A549 (cell line): ENCODE data around the gene GTPBP1. TPM values are rescaled to one million over a fixed set of nuclear protein-coding genes. Genes with fewer than 3 reads are reported as not detected.

ENCODE experiments used
- ATAC-seq, 2 experiments: fragments of 200-7000 bp in 1 of 2; fragments of >200 bp in 1 of 2; cut with Nextera tagmentation in 1 of 2; cut with Tn5 transposase in 1 of 2; 3 replicates each; pipeline versions ENCODE4 v1.8.0 to v1.9.1; 2018 to 2020; ENCODE audit warnings: mild to moderate bottlenecking in 1 of 2, moderate library complexity in 1 of 2
- CTCF ChIA-PET: fragments of 300-600 bp; sonication (Branson Sonifier 250); formaldehyde crosslinking; extraction: SDS; loops from one replicate; lab custom pipeline; 2021; ENCODE audit warnings: antibody characterized with exemption, inconsistent platforms; lab: Yijun Ruan, JAX
- POLR2A ChIA-PET: fragments of 350-600 bp; formaldehyde crosslinking; extraction: SDS; loops from one replicate; lab custom pipeline; 2021; ENCODE audit warnings: antibody characterized with exemption, inconsistent platforms; lab: Yijun Ruan, JAX
- DNase-seq, 2 experiments: peaks; one replicate each; pipeline versions ENCODE4 v3.0.0 to v3.0.0-alpha.2; 2011 to 2016; ENCODE audit warnings: low read depth in 1 of 2, low spot score in 1 of 2
- FAIRE-seq: peaks from 2 replicates; lab custom pipeline; 2011; peaks lifted over from hg19 to GRCh38; lab: Jason Lieb, UNC
- H3K27ac ChIP-seq, 2 experiments: fragments of >200 bp; sonication (Bioruptor Twin); formaldehyde crosslinking; 3 replicates each; pipeline ENCODE4 v1.5.1; 2016 to 2017
- H3K4me1 ChIP-seq: fragments of >200 bp; sonication (Bioruptor Twin); formaldehyde crosslinking; 3 replicates; pipeline ENCODE4 v1.6.1; 2016
- H3K4me2 ChIP-seq: fragments of >200 bp; sonication (Bioruptor Twin); formaldehyde crosslinking; 3 replicates; pipeline ENCODE4 v1.6.1; 2016
- H3K4me3 ChIP-seq: fragments of >200 bp; sonication (Bioruptor Twin); formaldehyde crosslinking; 3 replicates; pipeline ENCODE4 v1.5.1; 2016
- H3K9me3 ChIP-seq: fragments of >200 bp; sonication (Bioruptor Twin); formaldehyde crosslinking; 3 replicates; pipeline ENCODE4 v1.6.1; 2016
- CBX8 ChIP-seq: fragments of 200-600 bp; sonication (generic); IDR thresholded peaks from 2 replicates; pipeline ENCODE4 v1.6.1; 2016
- CHD2 ChIP-seq: fragments of 150-350 bp; IDR thresholded peaks from 2 replicates; pipeline ENCODE4 v1.6.1; 2014; ENCODE audit warnings: low read length; ENCODE audit not compliant: partially characterized antibody
- EHMT2 ChIP-seq: fragments of 200-600 bp; sonication (generic); IDR thresholded peaks from 2 replicates; pipeline ENCODE4 v1.6.1; 2016; ENCODE audit warnings: antibody characterized with exemption, low read depth, mild to moderate bottlenecking, moderate library complexity
- ESRRA ChIP-seq: fragments of 150-350 bp; IDR thresholded peaks from 2 replicates; pipeline ENCODE4 v1.6.1; 2014; ENCODE audit warnings: mild to moderate bottlenecking, low read length, borderline replicate concordance
- FOSL2 ChIP-seq, 2 experiments: fragments of 450-650 bp in 1 of 2; fragments of >200 bp in 1 of 2; sonication (Bioruptor Twin) in 1 of 2; formaldehyde crosslinking; IDR thresholded peaks; 2 replicates each; pipeline versions ENCODE4 v1.5.0 to v1.6.1; 2016 to 2020; ENCODE audit warnings: mild to moderate bottlenecking in 1 of 2, moderate library complexity in 1 of 2
- HOXB13 ChIP-seq: fragments of 250-450 bp; sonication (Bioruptor Pico); IDR thresholded peaks from 2 replicates; pipeline ENCODE4 v1.5.0; 2020; ENCODE audit warnings: low read depth, mild to moderate bottlenecking, moderate library complexity
- JUNB ChIP-seq: fragments of >200 bp; sonication (Bioruptor Twin); formaldehyde crosslinking; IDR thresholded peaks from 2 replicates; pipeline ENCODE4 v1.6.1; 2016
- KDM1A ChIP-seq: fragments of 200-600 bp; sonication (generic); IDR thresholded peaks from 2 replicates; pipeline ENCODE4 v1.6.1; 2016; ENCODE audit warnings: low read depth, mild to moderate bottlenecking
- KDM5A ChIP-seq: fragments of 200-600 bp; sonication (generic); IDR thresholded peaks from 2 replicates; pipeline ENCODE4 v1.6.1; 2016; ENCODE audit warnings: antibody characterized with exemption, mild to moderate bottlenecking
- NR3C1 ChIP-seq: fragments of >200 bp; sonication (Bioruptor Twin); formaldehyde crosslinking; IDR thresholded peaks from 3 replicates; pipeline ENCODE4 v1.6.1; 2017
- PHF8 ChIP-seq: fragments of 200-600 bp; sonication (generic); IDR thresholded peaks from 2 replicates; pipeline ENCODE4 v1.6.1; 2016; ENCODE audit warnings: low read depth, mild to moderate bottlenecking, antibody characterized with exemption, moderate library complexity, borderline replicate concordance
- POLR2AphosphoS2 ChIP-seq: conservative IDR thresholded peaks from 2 replicates; pipeline ENCODE4 v1.6.1; 2012; ENCODE audit warnings: low read length, improper control_type of control experiment, inconsistent platforms
- TFCP2L1 ChIP-seq: fragments of 250-450 bp; sonication (Bioruptor Pico); IDR thresholded peaks from 2 replicates; pipeline ENCODE4 v1.5.0; 2021; ENCODE audit warnings: mild to moderate bottlenecking
- TP53 ChIP-seq: fragments of 250-450 bp; sonication (Bioruptor Pico); IDR thresholded peaks from 2 replicates; pipeline ENCODE4 v1.5.0; 2021; ENCODE audit warnings: mild to moderate bottlenecking, moderate library complexity
- ZNF302 ChIP-seq: fragments of 250-450 bp; sonication (Bioruptor Pico); IDR thresholded peaks from 2 replicates; pipeline ENCODE4 v1.9.0; 2021; ENCODE audit warnings: inconsistent platforms, mild to moderate bottlenecking, moderate library complexity
- ZSCAN20 ChIP-seq: fragments of 250-450 bp; sonication (Bioruptor Pico); IDR thresholded peaks from 2 replicates; pipeline ENCODE4 v1.8.0; 2022; ENCODE audit warnings: mild to moderate bottlenecking, moderate library complexity
- WGBS: methylation state at CpG from one replicate; pipeline ENCODE4 v1.1.6; 2017; ENCODE audit errors: missing lambda C conversion rate; 5-methylcytosine and 5-hydroxymethylcytosine counted together
- polyA plus RNA-seq, 4 experiments: library from polyadenylated mRNA; depleted of rRNA in 3 of 4; stranded (reverse); fragments of >200 nt; fragmentation: RNase III in 1 of 4; extraction: RNeasy Plus Mini Kit Qiagen cat#74134 plus additional on column Dnase treatment in 1 of 4; gene quantifications; 2 replicates in 3 of 4; 3 replicates in 1 of 4; pipeline ENCODE4 v1.2.3, GENCODE V29; 2011 to 2017
- TF ChIP-seq, protein P1 (sequence below): IDR thresholded peaks from 2 replicates; pipeline ENCODE4 v1.6.1; 2012; ENCODE audit warnings: low read depth, borderline replicate concordance
- TF ChIP-seq, protein P2 (sequence below): fragments of >200 bp; sonication (Bioruptor Twin); formaldehyde crosslinking; IDR thresholded peaks from 3 replicates; pipeline ENCODE4 v1.6.1; 2016
- TF ChIP-seq, protein P3 (sequence below): IDR thresholded peaks from 2 replicates; pipeline ENCODE4 v1.6.1; 2012
- TF ChIP-seq, protein P4 (sequence below): fragments of 200-600 bp; sonication (generic); IDR thresholded peaks from 2 replicates; pipeline ENCODE4 v1.6.1; 2016; ENCODE audit warnings: antibody characterized with exemption, mild to moderate bottlenecking, moderate library complexity
- TF ChIP-seq, protein P5 (sequence below): fragments of >200 bp; sonication (Bioruptor Twin); formaldehyde crosslinking; IDR thresholded peaks from 3 replicates; pipeline ENCODE4 v1.5.1; 2016
- TF ChIP-seq, protein P6 (sequence below): fragments of 250-450 bp; sonication (Bioruptor Pico); IDR thresholded peaks from 2 replicates; pipeline ENCODE4 v1.5.0; 2021; ENCODE audit warnings: mild to moderate bottlenecking, moderate library complexity, borderline replicate concordance
- TF ChIP-seq, protein P7 (sequence below): fragments of >200 bp; sonication (Bioruptor Twin); formaldehyde crosslinking; IDR thresholded peaks from 2 replicates; pipeline ENCODE4 v1.6.1; 2016
- TF ChIP-seq, protein P8 (sequence below): fragments of 150-350 bp; IDR thresholded peaks from 2 replicates; pipeline ENCODE4 v1.6.1; 2014; ENCODE audit warnings: low read depth, mild to moderate bottlenecking, low read length

GTPBP1 gene
- polyA plus RNA-seq, 2 of the 4 experiments (the other 2 are of a cell fraction): 9.0 to 15.1 TPM

DNA sequence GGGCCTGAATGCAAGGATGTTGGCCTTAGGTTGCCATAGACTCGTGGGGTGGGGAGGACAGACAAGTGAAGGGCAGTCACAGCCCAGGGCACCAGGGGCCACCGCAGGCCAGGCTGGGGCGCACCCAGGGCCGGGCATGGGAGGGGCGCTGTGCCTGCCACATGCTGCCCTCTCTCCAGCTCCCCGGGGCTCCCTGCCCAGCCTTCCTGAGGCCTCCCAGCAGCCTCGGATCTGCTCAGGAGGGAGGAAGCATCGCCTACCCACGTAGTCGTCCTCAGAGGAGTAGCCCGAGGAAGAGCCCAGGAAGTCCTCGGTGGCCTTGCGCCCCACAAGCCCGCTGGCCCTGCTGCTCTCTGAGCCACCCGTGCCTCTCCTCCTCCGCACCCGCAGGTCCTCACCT is 44.9 kb downstream of the GTPBP1 start:
- no peak for FAIRE-seq
- ChIA-PET POLR2A (no interaction called here), CTCF (interaction anchor here (0.8 to 2.2 kb wide), 6 partner anchors 15 to 252 kb away, joined by 3 to 6 read pairs (median 4); no protein-coding TSS in a partner anchor)
- no peak for ATAC-seq
- Histone ChIP-seq H3K27ac (no peak overlapping the region), H3K4me3 (no peak overlapping the region), H3K4me2 (no peak overlapping the region), H3K4me1 (peaks cover 12% of the 10 kb centered on the region), H3K9me3 (no peaks in the 10 kb centered on the region)
- DNase-seq: no peak
- 100% methylated on average over 2 of the region's 17 CpGs for WGBS
- TF ChIP-seq, protein P1, sequence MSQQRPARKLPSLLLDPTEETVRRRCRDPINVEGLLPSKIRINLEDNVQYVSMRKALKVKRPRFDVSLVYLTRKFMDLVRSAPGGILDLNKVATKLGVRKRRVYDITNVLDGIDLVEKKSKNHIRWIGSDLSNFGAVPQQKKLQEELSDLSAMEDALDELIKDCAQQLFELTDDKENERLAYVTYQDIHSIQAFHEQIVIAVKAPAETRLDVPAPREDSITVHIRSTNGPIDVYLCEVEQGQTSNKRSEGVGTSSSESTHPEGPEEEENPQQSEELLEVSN: no peak
- TF ChIP-seq ZNF302 (CRISPR knock-in tag) (no peak), JUNB (no peak), ESRRA (no peak), PHF8 (no peak), HOXB13 (CRISPR knock-in tag) (no peak), TP53 (CRISPR knock-in tag) (no peak), EHMT2 (no peak), KDM5A (no peak), ZSCAN20 (no peak), CBX8 (no peak), FOSL2 (IDR thresholded peaks at IDR 0.05) (no peak), FOSL2 (CRISPR knock-in tag; IDR thresholded peaks at IDR 0.05) (no peak), TFCP2L1 (no peak)
- TF ChIP-seq, protein P2, sequence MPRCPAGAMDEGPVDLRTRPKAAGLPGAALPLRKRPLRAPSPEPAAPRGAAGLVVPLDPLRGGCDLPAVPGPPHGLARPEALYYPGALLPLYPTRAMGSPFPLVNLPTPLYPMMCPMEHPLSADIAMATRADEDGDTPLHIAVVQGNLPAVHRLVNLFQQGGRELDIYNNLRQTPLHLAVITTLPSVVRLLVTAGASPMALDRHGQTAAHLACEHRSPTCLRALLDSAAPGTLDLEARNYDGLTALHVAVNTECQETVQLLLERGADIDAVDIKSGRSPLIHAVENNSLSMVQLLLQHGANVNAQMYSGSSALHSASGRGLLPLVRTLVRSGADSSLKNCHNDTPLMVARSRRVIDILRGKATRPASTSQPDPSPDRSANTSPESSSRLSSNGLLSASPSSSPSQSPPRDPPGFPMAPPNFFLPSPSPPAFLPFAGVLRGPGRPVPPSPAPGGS: no peak
- TF ChIP-seq, protein P3, sequence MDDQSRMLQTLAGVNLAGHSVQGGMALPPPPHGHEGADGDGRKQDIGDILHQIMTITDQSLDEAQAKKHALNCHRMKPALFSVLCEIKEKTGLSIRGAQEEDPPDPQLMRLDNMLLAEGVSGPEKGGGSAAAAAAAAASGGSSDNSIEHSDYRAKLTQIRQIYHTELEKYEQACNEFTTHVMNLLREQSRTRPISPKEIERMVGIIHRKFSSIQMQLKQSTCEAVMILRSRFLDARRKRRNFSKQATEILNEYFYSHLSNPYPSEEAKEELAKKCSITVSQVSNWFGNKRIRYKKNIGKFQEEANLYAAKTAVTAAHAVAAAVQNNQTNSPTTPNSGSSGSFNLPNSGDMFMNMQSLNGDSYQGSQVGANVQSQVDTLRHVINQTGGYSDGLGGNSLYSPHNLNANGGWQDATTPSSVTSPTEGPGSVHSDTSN: no peak
- TF ChIP-seq, protein P4, sequence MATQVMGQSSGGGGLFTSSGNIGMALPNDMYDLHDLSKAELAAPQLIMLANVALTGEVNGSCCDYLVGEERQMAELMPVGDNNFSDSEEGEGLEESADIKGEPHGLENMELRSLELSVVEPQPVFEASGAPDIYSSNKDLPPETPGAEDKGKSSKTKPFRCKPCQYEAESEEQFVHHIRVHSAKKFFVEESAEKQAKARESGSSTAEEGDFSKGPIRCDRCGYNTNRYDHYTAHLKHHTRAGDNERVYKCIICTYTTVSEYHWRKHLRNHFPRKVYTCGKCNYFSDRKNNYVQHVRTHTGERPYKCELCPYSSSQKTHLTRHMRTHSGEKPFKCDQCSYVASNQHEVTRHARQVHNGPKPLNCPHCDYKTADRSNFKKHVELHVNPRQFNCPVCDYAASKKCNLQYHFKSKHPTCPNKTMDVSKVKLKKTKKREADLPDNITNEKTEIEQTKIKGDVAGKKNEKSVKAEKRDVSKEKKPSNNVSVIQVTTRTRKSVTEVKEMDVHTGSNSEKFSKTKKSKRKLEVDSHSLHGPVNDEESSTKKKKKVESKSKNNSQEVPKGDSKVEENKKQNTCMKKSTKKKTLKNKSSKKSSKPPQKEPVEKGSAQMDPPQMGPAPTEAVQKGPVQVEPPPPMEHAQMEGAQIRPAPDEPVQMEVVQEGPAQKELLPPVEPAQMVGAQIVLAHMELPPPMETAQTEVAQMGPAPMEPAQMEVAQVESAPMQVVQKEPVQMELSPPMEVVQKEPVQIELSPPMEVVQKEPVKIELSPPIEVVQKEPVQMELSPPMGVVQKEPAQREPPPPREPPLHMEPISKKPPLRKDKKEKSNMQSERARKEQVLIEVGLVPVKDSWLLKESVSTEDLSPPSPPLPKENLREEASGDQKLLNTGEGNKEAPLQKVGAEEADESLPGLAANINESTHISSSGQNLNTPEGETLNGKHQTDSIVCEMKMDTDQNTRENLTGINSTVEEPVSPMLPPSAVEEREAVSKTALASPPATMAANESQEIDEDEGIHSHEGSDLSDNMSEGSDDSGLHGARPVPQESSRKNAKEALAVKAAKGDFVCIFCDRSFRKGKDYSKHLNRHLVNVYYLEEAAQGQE: no peak

DNA sequence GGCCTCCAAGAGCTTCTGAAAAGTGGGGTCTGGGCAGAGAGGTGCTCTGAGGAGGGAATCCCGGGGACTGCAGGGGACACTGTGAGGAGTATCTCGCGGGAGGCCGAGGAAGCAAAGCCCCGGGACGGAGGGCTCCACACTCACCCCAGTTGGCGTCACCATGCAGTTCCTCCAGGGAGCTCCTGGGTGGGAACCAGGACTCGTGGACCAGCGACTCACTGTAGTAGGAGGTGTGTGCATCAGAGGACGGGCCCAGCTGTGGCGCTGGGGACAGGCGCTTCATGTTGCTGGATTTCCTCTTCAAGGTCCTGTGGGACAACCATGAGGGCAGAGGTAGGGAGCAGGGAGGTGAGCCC is 45.3 kb downstream of the GTPBP1 start:
- no peak overlapping the region for H3K4me3 ChIP-seq
- ChIA-PET POLR2A (no interaction called here), CTCF (interaction anchor here (0.5 to 2.2 kb wide), 5 partner anchors 17 to 254 kb away, joined by 3 to 6 read pairs (median 5); no protein-coding TSS in a partner anchor)
- no peak for FAIRE-seq
- H3K4me2 ChIP-seq: no peak overlapping the region
- WGBS: 83% methylated on average over 7 of the region's 12 CpGs
- H3K27ac ChIP-seq: no peak overlapping the region
- H3K4me1 ChIP-seq: peaks cover 12% of the 10 kb centered on the region
- DNase-seq: no peak
- H3K9me3 ChIP-seq: no peaks in the 10 kb centered on the region
- no peak for ATAC-seq
- no peak for TF ChIP-seq CBX8
- TF ChIP-seq, protein P1: no peak
- TF ChIP-seq EHMT2: no peak
- no peak for TF ChIP-seq KDM1A
- TF ChIP-seq POLR2AphosphoS2: no peak
- TF ChIP-seq, protein P5, sequence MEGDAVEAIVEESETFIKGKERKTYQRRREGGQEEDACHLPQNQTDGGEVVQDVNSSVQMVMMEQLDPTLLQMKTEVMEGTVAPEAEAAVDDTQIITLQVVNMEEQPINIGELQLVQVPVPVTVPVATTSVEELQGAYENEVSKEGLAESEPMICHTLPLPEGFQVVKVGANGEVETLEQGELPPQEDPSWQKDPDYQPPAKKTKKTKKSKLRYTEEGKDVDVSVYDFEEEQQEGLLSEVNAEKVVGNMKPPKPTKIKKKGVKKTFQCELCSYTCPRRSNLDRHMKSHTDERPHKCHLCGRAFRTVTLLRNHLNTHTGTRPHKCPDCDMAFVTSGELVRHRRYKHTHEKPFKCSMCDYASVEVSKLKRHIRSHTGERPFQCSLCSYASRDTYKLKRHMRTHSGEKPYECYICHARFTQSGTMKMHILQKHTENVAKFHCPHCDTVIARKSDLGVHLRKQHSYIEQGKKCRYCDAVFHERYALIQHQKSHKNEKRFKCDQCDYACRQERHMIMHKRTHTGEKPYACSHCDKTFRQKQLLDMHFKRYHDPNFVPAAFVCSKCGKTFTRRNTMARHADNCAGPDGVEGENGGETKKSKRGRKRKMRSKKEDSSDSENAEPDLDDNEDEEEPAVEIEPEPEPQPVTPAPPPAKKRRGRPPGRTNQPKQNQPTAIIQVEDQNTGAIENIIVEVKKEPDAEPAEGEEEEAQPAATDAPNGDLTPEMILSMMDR: no peak
- TF ChIP-seq, protein P6, sequence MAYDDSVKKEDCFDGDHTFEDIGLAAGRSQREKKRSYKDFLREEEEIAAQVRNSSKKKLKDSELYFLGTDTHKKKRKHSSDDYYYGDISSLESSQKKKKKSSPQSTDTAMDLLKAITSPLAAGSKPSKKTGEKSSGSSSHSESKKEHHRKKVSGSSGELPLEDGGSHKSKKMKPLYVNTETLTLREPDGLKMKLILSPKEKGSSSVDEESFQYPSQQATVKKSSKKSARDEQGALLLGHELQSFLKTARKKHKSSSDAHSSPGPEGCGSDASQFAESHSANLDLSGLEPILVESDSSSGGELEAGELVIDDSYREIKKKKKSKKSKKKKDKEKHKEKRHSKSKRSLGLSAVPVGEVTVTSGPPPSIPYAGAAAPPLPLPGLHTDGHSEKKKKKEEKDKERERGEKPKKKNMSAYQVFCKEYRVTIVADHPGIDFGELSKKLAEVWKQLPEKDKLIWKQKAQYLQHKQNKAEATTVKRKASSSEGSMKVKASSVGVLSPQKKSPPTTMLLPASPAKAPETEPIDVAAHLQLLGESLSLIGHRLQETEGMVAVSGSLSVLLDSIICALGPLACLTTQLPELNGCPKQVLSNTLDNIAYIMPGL (CRISPR knock-in tag): no peak
- no peak for TF ChIP-seq CHD2
- TF ChIP-seq TFCP2L1: no peak
- no peak for TF ChIP-seq NR3C1
- TF ChIP-seq, protein P7, sequence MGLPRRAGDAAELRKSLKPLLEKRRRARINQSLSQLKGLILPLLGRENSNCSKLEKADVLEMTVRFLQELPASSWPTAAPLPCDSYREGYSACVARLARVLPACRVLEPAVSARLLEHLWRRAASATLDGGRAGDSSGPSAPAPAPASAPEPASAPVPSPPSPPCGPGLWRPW: no peak
- TF ChIP-seq, protein P8, sequence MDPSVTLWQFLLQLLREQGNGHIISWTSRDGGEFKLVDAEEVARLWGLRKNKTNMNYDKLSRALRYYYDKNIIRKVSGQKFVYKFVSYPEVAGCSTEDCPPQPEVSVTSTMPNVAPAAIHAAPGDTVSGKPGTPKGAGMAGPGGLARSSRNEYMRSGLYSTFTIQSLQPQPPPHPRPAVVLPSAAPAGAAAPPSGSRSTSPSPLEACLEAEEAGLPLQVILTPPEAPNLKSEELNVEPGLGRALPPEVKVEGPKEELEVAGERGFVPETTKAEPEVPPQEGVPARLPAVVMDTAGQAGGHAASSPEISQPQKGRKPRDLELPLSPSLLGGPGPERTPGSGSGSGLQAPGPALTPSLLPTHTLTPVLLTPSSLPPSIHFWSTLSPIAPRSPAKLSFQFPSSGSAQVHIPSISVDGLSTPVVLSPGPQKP: no peak
